PC-3 (cell line): ENCODE results near the gene TNC. TPM values are rescaled to one million over a fixed set of nuclear protein-coding genes. Genes with fewer than 3 reads are reported as not detected.
A peak's percentile ranks its signal among the peaks of the same experiment; 100 is the strongest.

ENCODE experiments used
- ATAC-seq: fragments of 200-7000 bp; cut with Tn5 transposase; 2 replicates; pipeline ENCODE4 v1.9.1; 2020; ENCODE audit warnings: mild to moderate bottlenecking, moderate library complexity
- BruUV-seq: library from RNA; stranded (reverse); fragments of 400-500 nt; replicated peaks from 2 replicates; lab custom pipeline; 2021; lab: Mats Ljungman, UMichigan
- CTCF ChIA-PET: fragments of 300-600 bp; sonication (Branson Sonifier 250); formaldehyde crosslinking; loops from one replicate; lab custom pipeline; 2022; ENCODE audit warnings: antibody characterized with exemption; lab: Charles Lee
- POLR2A ChIA-PET: fragments of 300-600 bp; sonication (Branson Sonifier 250); formaldehyde crosslinking; loops from one replicate; lab custom pipeline; 2022; ENCODE audit warnings: antibody characterized with exemption; ENCODE audit not compliant: unreplicated experiment; lab: Charles Lee
- DNase-seq: peaks from one replicate; pipeline ENCODE4 v3.0.0-alpha.2; 2015
- H2AFZ ChIP-seq: fragments of 300-600 bp; sonication (generic); 2 replicates; pipeline ENCODE4 v1.6.0; 2016; ENCODE audit warnings: antibody characterized with exemption, low read length
- H3F3A ChIP-seq: fragments of 300-600 bp; sonication (generic); one replicate; pipeline ENCODE4 v1.6.0; 2017; ENCODE audit warnings: antibody characterized with exemption, low read length, control low read depth, mild to moderate bottlenecking; ENCODE audit not compliant: unreplicated experiment
- H3K27ac ChIP-seq: fragments of 300-600 bp; sonication (generic); 2 replicates; pipeline ENCODE4 v1.5.1; 2016; ENCODE audit warnings: mild to moderate bottlenecking, low read length
- H3K27me3 ChIP-seq: fragments of 300-600 bp; sonication (generic); 2 replicates; pipeline ENCODE4 v1.6.1; 2016; ENCODE audit warnings: low read length, mixed read lengths
- H3K36me3 ChIP-seq: fragments of 300-600 bp; sonication (generic); 2 replicates; pipeline ENCODE4 v1.6.1; 2016; ENCODE audit warnings: low read depth, mixed run types, low read length, mixed read lengths
- H3K4me1 ChIP-seq: fragments of 300-600 bp; sonication (generic); 2 replicates; pipeline ENCODE4 v1.5.1; 2016; ENCODE audit warnings: low read length; ENCODE audit not compliant: insufficient read depth
- H3K4me2 ChIP-seq: fragments of 300-600 bp; sonication (generic); 2 replicates; pipeline ENCODE4 v1.6.0; 2016; ENCODE audit warnings: low read length
- H3K4me3 ChIP-seq: fragments of 300-600 bp; sonication (generic); 2 replicates; pipeline ENCODE4 v1.5.1; 2016; ENCODE audit warnings: mild to moderate bottlenecking, low read length, mixed read lengths
- H3K79me2 ChIP-seq: fragments of 300-600 bp; sonication (generic); 2 replicates; pipeline ENCODE4 v1.6.1; 2017; ENCODE audit warnings: low read length, mixed read lengths
- H3K9ac ChIP-seq: fragments of 300-600 bp; sonication (generic); 2 replicates; pipeline ENCODE4 v1.6.0; 2016; ENCODE audit warnings: mild to moderate bottlenecking, low read length
- H3K9me2 ChIP-seq: fragments of 300-600 bp; sonication (generic); replicated peaks from 2 replicates; pipeline ENCODE4 v1.6.1; 2016; ENCODE audit warnings: mixed run types, low read length, mixed read lengths
- H3K9me3 ChIP-seq: fragments of 300-600 bp; sonication (generic); 2 replicates; pipeline ENCODE4 v1.6.1; 2016; ENCODE audit warnings: low read length, mixed read lengths
- H4K20me1 ChIP-seq: fragments of 300-600 bp; sonication (generic); 2 replicates; pipeline ENCODE4 v1.6.1; 2016; ENCODE audit warnings: low read length, mixed read lengths
- CTCF ChIP-seq: fragments of 300-600 bp; sonication (generic); conservative IDR thresholded peaks from 2 replicates; pipeline ENCODE4 v1.5.1; 2017; ENCODE audit warnings: antibody characterized with exemption, low read depth, mild to moderate bottlenecking, low read length
- EZH2 ChIP-seq: fragments of 300-600 bp; sonication (generic); IDR thresholded peaks from one replicate; pipeline ENCODE4 v1.6.1; 2017; ENCODE audit warnings: antibody characterized with exemption, mild to moderate bottlenecking, low read length; ENCODE audit not compliant: unreplicated experiment
- EZH2phosphoT487 ChIP-seq: fragments of 300-600 bp; sonication (generic); IDR thresholded peaks from 2 replicates; pipeline ENCODE4 v1.6.1; 2018; ENCODE audit warnings: mild to moderate bottlenecking, antibody characterized with exemption, low read length, borderline replicate concordance
- intact Hi-C: fragments of 100-400 bp; cut with micrococcal nuclease; formaldehyde crosslinking; loops from 2 replicates; pipeline ENCODE4 v1.9.0; 2023
- total RNA-seq: library from RNA; depleted of rRNA; stranded (reverse); fragments of >200 nt; gene quantifications from 2 replicates; pipeline ENCODE4 v1.2.3, GENCODE V29; 2014

TNC gene
- total RNA-seq, 1 experiment from 2014 or later, result 60.1 TPM

GRCh38 chr9:115013998-115014397 lies 104.0 kb downstream of the TNC start:
- peaks cover 16% of the 10 kb centered on the region for H3K4me1 ChIP-seq
- CTCF ChIA-PET, result interaction anchor here (0.5 to 0.8 kb wide), 6 partner anchors 31 to 408 kb away, joined by 3 to 5 read pairs (median 4); no protein-coding TSS in a partner anchor
- H3K4me3 ChIP-seq, result no peak overlapping the region
- H3K36me3 ChIP-seq, result no peaks in the 10 kb centered on the region
- H3K9ac ChIP-seq, result no peak overlapping the region
- no peak overlapping the region for H2AFZ ChIP-seq
- no peaks in the 10 kb centered on the region for H4K20me1 ChIP-seq
- BruUV-seq, result no TSS peak
- no peaks in the 10 kb centered on the region for H3K79me2 ChIP-seq
- H3K27ac ChIP-seq, result no peak overlapping the region
- TF ChIP-seq EZH2 (no peak), CTCF (peak; percentile 78)
- no peaks in the 10 kb centered on the region for H3K9me2 ChIP-seq
- ATAC-seq (peak; percentile 66), DNase-seq (peak; percentile 74)
- no peaks in the 10 kb centered on the region for H3F3A ChIP-seq
- no peak overlapping the region for H3K4me2 ChIP-seq
- POLR2A ChIA-PET, result no interaction called here
- intact Hi-C loops, result loop anchor here (1.0 to 2.0 kb wide), 5 partner anchors 103 to 511 kb away; no protein-coding TSS in a partner anchor
- no peaks in the 10 kb centered on the region for H3K27me3 ChIP-seq
- no peaks in the 10 kb centered on the region for H3K9me3 ChIP-seq

- H3K79me2 ChIP-seq, result no peaks in the 10 kb centered on the region
- DNase-seq (no peak), ATAC-seq (no peak)
- H3K4me1 ChIP-seq, result peaks cover 16% of the 10 kb centered on the region
- H3F3A ChIP-seq, result no peaks in the 10 kb centered on the region
- H3K9me3 ChIP-seq, result no peaks in the 10 kb centered on the region
- ChIA-PET POLR2A (no interaction called here), CTCF (no interaction called here)
- no peaks in the 10 kb centered on the region for H4K20me1 ChIP-seq
- H3K27ac ChIP-seq, result no peak overlapping the region
- no TSS peak for BruUV-seq
- H2AFZ ChIP-seq, result no peak overlapping the region
- H3K9me2 ChIP-seq, result no peaks in the 10 kb centered on the region
- H3K36me3 ChIP-seq, result no peaks in the 10 kb centered on the region
- no peak overlapping the region for H3K4me3 ChIP-seq
- no peaks in the 10 kb centered on the region for H3K27me3 ChIP-seq
- no peak overlapping the region for H3K4me2 ChIP-seq
- no peak overlapping the region for H3K9ac ChIP-seq
- TF ChIP-seq EZH2 (no peak), EZH2phosphoT487 (no peak), CTCF (no peak)
- intact Hi-C loops, result no loop called here
Measured at GRCh38 chr9:115012486-115012885, 105.5 kb downstream of the TNC start.

DNA sequence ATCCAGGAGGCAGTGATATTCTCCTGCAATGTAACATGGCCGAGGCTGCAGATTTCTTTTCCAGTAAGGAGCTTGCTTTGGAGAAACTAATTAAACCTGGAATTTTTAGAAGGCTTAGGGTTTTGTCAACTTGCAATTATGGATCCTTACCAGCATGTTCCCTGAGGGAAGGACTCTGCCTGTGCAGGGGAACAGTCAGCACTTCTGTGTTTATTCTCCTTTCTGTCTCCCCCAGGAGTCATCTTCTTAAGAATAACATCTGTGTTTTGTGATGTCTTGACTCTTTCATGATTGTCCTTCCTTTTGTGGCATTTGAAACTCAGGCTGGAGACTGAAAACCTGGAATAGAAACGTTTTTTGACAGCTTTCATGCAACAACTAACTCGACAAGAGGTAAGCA lies 107.1 kb downstream of the TNC start:
- BruUV-seq, result no TSS peak
- CTCF ChIA-PET, result no interaction called here
- H2AFZ ChIP-seq, result no peak overlapping the region

More for the DNA sequence above, 107.1 kb downstream of the TNC start:
- H3K27me3 ChIP-seq, result no peaks in the 10 kb centered on the region
- H3K9me2 ChIP-seq, result no peaks in the 10 kb centered on the region
- H3K9ac ChIP-seq, result no peak overlapping the region
- no peak overlapping the region for H3K4me2 ChIP-seq
- no peaks in the 10 kb centered on the region for H3K79me2 ChIP-seq
- DNase-seq, result no peak
- intact Hi-C loops, result no loop called here
- no peaks in the 10 kb centered on the region for H3K9me3 ChIP-seq
- H3K4me3 ChIP-seq, result no peak overlapping the region
- H3F3A ChIP-seq, result no peaks in the 10 kb centered on the region
- peaks cover 28% of the 10 kb centered on the region for H3K4me1 ChIP-seq
- no peaks in the 10 kb centered on the region for H3K36me3 ChIP-seq
- ATAC-seq, result no peak
- POLR2A ChIA-PET, result no interaction called here
- no peak for TF ChIP-seq EZH2
- no peak for TF ChIP-seq EZH2phosphoT487
- no peak for TF ChIP-seq CTCF
- H4K20me1 ChIP-seq, result no peaks in the 10 kb centered on the region
- H3K27ac ChIP-seq, result no peak overlapping the region
